Sigmoid colon (tissue), 7 donors: Measurements from ENCODE around the gene NT5DC3. TPM values are rescaled to one million over a fixed set of nuclear protein-coding genes. Genes with fewer than 3 reads are reported as not detected.
"Not testable (repeated sequence)": the region's sequence is repeated elsewhere in the genome, so short reads cannot be mapped to it uniquely, and the experiment has no call there.

Source experiments
- DNase-seq: peaks from one replicate; pipeline ENCODE4 v3.0.0-alpha.2; 2019
- H3K27ac ChIP-seq, 4 donors: fragments of 200-600 bp; sonication (generic); one replicate each; pipeline ENCODE4 v1.5.1; 2016 to 2019; ENCODE audit warnings: mild to moderate bottlenecking in 1 of 4
- H3K27me3 ChIP-seq, 3 donors: fragments of 200-600 bp; sonication (generic); one replicate each; pipeline ENCODE4 v1.5.1; 2019; ENCODE audit warnings: mild to moderate bottlenecking in 1 of 3
- H3K36me3 ChIP-seq, 4 donors: fragments of 200-600 bp; sonication (generic); one replicate each; pipeline ENCODE4 v1.5.1; 2016 to 2019
- H3K4me1 ChIP-seq, 4 donors: fragments of 200-600 bp; sonication (generic); one replicate each; pipeline ENCODE4 v1.5.1; 2017 to 2019
- H3K4me3 ChIP-seq, 4 donors: fragments of 200-600 bp; sonication (generic); one replicate each; pipeline ENCODE4 v1.5.1; 2017 to 2019; ENCODE audit warnings: mild to moderate bottlenecking in 2 of 4, moderate library complexity in 1 of 4
- H3K9me3 ChIP-seq, 4 donors: fragments of 200-600 bp in 3 of 4; sonication (generic) in 3 of 4; one replicate each; pipeline versions ENCODE4 v1.5.1 to v1.6.1; 2013 to 2019
- CTCF ChIP-seq, 4 experiments: fragments of 450-650 bp in 3 of 4; fragments of 200-600 bp in 1 of 4; IDR thresholded peaks; one replicate each; pipeline ENCODE4 v1.5.1; 2016 to 2019; ENCODE audit warnings: antibody characterized with exemption in 4 of 4, mild to moderate bottlenecking in 3 of 4, moderate library complexity in 2 of 4
- EP300 ChIP-seq, 4 donors: sonication (generic); formaldehyde crosslinking; IDR thresholded peaks; one replicate each; pipeline ENCODE4 v1.6.1; 2017; ENCODE audit warnings: antibody characterized with exemption in 4 of 4
- POLR2A ChIP-seq, 2 donors: fragments of 450-650 bp; IDR thresholded peaks; one replicate each; pipeline ENCODE4 v1.6.1; 2016; ENCODE audit warnings: antibody characterized with exemption in 2 of 2, mild to moderate bottlenecking in 2 of 2, moderate library complexity in 2 of 2
- POLR2AphosphoS5 ChIP-seq, 4 donors: sonication (generic); formaldehyde crosslinking; IDR thresholded peaks; one replicate each; pipeline ENCODE4 v1.6.1; 2017; ENCODE audit warnings: antibody characterized with exemption in 4 of 4
- WGBS, 2 donors: extraction: QIAGEN DNeasy Blood & Tissue Kit; methylation state at CpG; one replicate each; pipeline ENCODE4 v1.1.7; 2013; 5-methylcytosine and 5-hydroxymethylcytosine counted together
- intact Hi-C: fragments of 100-400 bp; cut with DNase I; formaldehyde crosslinking; loops from one replicate; pipeline ENCODE4 v1.15.1; 2023
- polyA plus RNA-seq, 3 donors: library from polyadenylated mRNA; stranded (reverse); fragments of 200-250 nt; gene quantifications; one replicate each; pipeline ENCODE4 v1.2.3, GENCODE V29; 2013
- total RNA-seq, 4 donors: library from RNA; depleted of rRNA; stranded (reverse); fragments of >200 nt; gene quantifications; one replicate each; pipeline ENCODE4 v1.1.0, GENCODE V29; 2016
- donor health status: healthy with polysubstance abuse.
- donor health status: Bipolar disorder and iron deficiency.
- donor health status: healthy.

NT5DC3 gene
- total and polyA plus RNA-seq, 7 donors: 0.23 to 346 (median 179) TPM

- Histone ChIP-seq H3K36me3 (peaks cover 24 to 78% (median 50%) of the 10 kb centered on the region in 4 donors), H3K27ac (peak overlapping the region in 3 of 4 donors; percentile 1 to 99 (median 39)), H3K27me3 (no peaks in the 10 kb centered on the region), H3K4me1 (peaks cover 0 to 98% (median 94%) of the 10 kb centered on the region in 4 donors), H3K4me3 (no peak overlapping the region), H3K9me3 (no peaks in the 10 kb centered on the region)
- peak; percentile 4 for DNase-seq
- intact Hi-C loops: no loop called here
- TF ChIP-seq CTCF (IDR thresholded peaks at IDR 0.05) (no peak), POLR2AphosphoS5 (IDR thresholded peaks at IDR 0.05) (peak in 2 of 4 donors; percentile 41 to 50)
- 95 to 98% methylated on average over 1 of the region's 1 CpG for WGBS, 2 donors
Observed at GRCh38 chr12:103812789-103813188, 28.2 kb downstream of the NT5DC3 start.

DNA sequence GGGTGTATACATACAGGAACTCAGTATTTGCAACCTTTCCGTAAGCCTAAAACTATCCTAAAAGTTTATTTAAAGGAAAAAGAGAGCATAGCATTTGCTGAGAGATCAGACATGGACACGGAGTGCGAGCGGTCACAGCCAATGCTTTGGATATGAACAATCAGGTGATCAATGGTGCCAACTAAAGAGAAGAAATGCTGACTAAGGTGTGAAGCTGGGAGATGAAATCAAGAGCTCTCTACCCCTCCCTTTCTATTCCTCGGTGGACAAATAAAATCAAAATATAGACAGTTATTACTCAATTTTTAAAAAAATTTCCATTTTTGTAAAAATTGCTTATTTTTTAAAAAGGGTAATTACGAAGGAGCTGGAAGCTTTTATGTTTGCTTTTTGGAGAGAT, 29.2 kb downstream of the NT5DC3 start:
- WGBS, 2 donors: 81 to 91% methylated on average over 6 of the region's 6 CpGs
- H3K27ac ChIP-seq: peak overlapping the region in 3 of 4 donors; percentile 49 to 99 (median 75)
- H3K36me3 ChIP-seq: peaks cover 24 to 88% (median 56%) of the 10 kb centered on the region in 4 donors
- intact Hi-C loops: no loop called here
- DNase-seq: no peak
- H3K27me3 ChIP-seq: no peaks in the 10 kb centered on the region
- no peak overlapping the region for H3K4me3 ChIP-seq
- H3K9me3 ChIP-seq: no peaks in the 10 kb centered on the region
- TF ChIP-seq EP300 (IDR thresholded peaks at IDR 0.05) (no peak), POLR2AphosphoS5 (IDR thresholded peaks at IDR 0.05) (peak in 2 of 4 donors; percentile 12 to 50)
- peaks cover 0 to 98% (median 96%) of the 10 kb centered on the region in 4 donors for H3K4me1 ChIP-seq

DNA sequence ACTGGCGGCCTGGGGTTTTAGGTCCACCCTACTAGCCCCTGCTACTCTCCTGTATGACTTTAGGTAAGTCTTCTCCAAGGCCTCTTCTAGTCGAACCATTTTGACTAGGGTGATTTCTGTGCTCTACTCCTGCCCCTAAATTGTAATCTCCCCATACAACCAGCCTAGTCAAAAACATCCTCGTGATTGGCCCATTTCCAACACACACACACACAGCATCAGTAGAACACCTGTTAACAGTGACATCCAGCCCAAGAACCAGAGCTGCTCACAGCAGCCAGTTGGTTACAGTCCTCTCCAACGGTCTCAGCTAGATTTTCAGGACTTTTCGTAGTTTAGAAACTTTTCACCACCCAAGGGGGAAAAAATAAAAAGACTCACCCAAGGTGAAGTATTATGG, 30.9 kb downstream of the NT5DC3 start:
- peak; percentile 57 for DNase-seq
- Histone ChIP-seq H3K27me3 (no peaks in the 10 kb centered on the region), H3K9me3 (no peaks in the 10 kb centered on the region), H3K4me1 (peaks cover 0 to 100% (median 99%) of the 10 kb centered on the region in 4 donors), H3K4me3 (no peak overlapping the region), H3K27ac (peak overlapping the region in 3 of 4 donors; percentile 49 to 99 (median 75)), H3K36me3 (peaks cover 28 to 98% (median 64%) of the 10 kb centered on the region in 4 donors)
- intact Hi-C loops: no loop called here
- TF ChIP-seq CTCF (IDR thresholded peaks at IDR 0.05) (no peak), EP300 (IDR thresholded peaks at IDR 0.05) (no peak), POLR2A (IDR thresholded peaks at IDR 0.05) (no peak), POLR2AphosphoS5 (IDR thresholded peaks at IDR 0.05) (no peak)
- WGBS, 2 donors: 74 to 81% methylated on average over 5 of the region's 5 CpGs

GRCh38 chr12:103809639-103810038, 31.4 kb downstream of the NT5DC3 start:
- peak; percentile 44 for DNase-seq
- peak in 1 of 4 donors; percentile 24 for TF ChIP-seq POLR2AphosphoS5 (IDR thresholded peaks at IDR 0.05)
- H3K9me3 ChIP-seq, intact Hi-C loops, H3K27me3 ChIP-seq, H3K4me3 ChIP-seq: not testable (repeated sequence)
- peaks cover 29 to 99% (median 62%) of the 10 kb centered on the region in 4 donors for H3K36me3 ChIP-seq
- 68 to 83% methylated on average over 7 of the region's 7 CpGs for WGBS, 2 donors
- peaks cover 0 to 100% (median 99%) of the 10 kb centered on the region in 4 donors for H3K4me1 ChIP-seq
- peak overlapping the region in 3 of 4 donors; percentile 49 to 99 (median 75) for H3K27ac ChIP-seq

DNA sequence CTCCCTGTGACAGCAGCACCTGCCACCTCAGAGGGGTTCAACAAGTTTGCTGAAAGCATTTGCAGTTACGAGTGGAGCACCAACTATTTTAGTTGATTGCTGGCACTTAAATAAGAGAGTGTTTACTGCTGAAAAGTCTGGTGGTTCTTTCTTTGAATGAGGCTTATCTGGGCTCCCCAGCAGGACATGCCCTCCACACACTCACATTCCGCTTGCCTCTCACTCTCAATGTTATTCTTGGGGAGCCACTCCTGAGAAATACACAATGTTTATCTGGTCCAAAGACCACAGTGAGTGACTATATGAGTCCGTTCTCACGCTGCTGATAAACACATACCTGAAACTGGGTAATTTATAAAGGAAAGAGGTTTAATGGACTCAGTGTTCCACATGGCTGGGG, 31.9 kb downstream of the NT5DC3 start:
- intact Hi-C loops: no loop called here
- peaks cover 0 to 100% (median 99%) of the 10 kb centered on the region in 4 donors for H3K4me1 ChIP-seq
- TF ChIP-seq POLR2A (IDR thresholded peaks at IDR 0.05) (no peak), EP300 (IDR thresholded peaks at IDR 0.05) (no peak), POLR2AphosphoS5 (IDR thresholded peaks at IDR 0.05) (peak in 2 of 4 donors; percentile 36 to 45), CTCF (IDR thresholded peaks at IDR 0.05) (no peak)

More for the DNA sequence above, 31.9 kb downstream of the NT5DC3 start:
- H3K36me3 ChIP-seq: peaks cover 31 to 99% (median 57%) of the 10 kb centered on the region in 4 donors
- peak; percentile 6 for DNase-seq
- H3K4me3 ChIP-seq: no peak overlapping the region
- no peaks in the 10 kb centered on the region for H3K27me3 ChIP-seq
- H3K27ac ChIP-seq: peak overlapping the region in 3 of 4 donors; percentile 49 to 99 (median 75)
- no peaks in the 10 kb centered on the region for H3K9me3 ChIP-seq
- 89 to 90% methylated on average over 4 of the region's 4 CpGs for WGBS, 2 donors
